Chondrocyte (in vitro differentiated cells): ENCODE results near the gene AFG1L. TPM values are rescaled to one million over a fixed set of nuclear protein-coding genes. Genes with fewer than 3 reads are reported as not detected.
"Not testable (repeated sequence)": the region's sequence is repeated elsewhere in the genome, so short reads cannot be mapped to it uniquely, and the experiment has no call there.

ENCODE experiments used
- DNase-seq: peaks from one replicate; pipeline ENCODE4 v3.0.0; 2021; ENCODE audit warnings: mixed read lengths, low spot score
- H3K27ac Mint-ChIP-seq: one replicate; pipeline ENCODE4 v1.8.0; 2021; ENCODE audit warnings: mild to moderate bottlenecking, moderate library complexity, mixed read lengths; ENCODE audit not compliant: unreplicated experiment
- H3K27me3 Mint-ChIP-seq: 2 replicates; pipeline ENCODE4 v1.8.0; 2021; ENCODE audit warnings: low read depth, mixed read lengths
- H3K36me3 Mint-ChIP-seq: 2 replicates; pipeline ENCODE4 v1.8.0; 2021; ENCODE audit warnings: low read depth, mixed read lengths
- H3K4me1 Mint-ChIP-seq: 2 replicates; pipeline ENCODE4 v1.8.0; 2021; ENCODE audit warnings: low read depth, mild to moderate bottlenecking, mixed read lengths
- H3K4me3 Mint-ChIP-seq: one replicate; pipeline ENCODE4 v1.8.0; 2021; ENCODE audit warnings: mild to moderate bottlenecking, moderate library complexity, mixed read lengths; ENCODE audit not compliant: unreplicated experiment
- H3K9me3 Mint-ChIP-seq: 2 replicates; pipeline ENCODE4 v1.8.0; 2021; ENCODE audit warnings: low read depth, mixed read lengths
- CTCF ChIP-seq: fragments of 200-600 bp; sonication (generic); IDR thresholded peaks from 2 replicates; pipeline ENCODE4 v1.5.0; 2021; ENCODE audit warnings: antibody characterized with exemption, mild to moderate bottlenecking, moderate library complexity
- total RNA-seq: library from RNA; stranded (reverse); gene quantifications from 3 replicates; pipeline ENCODE4 v1.2.1, GENCODE V29; 2021

The AFG1L gene
- total RNA-seq, 1 donor from 2014 or later, result 5.9 TPM

DNA sequence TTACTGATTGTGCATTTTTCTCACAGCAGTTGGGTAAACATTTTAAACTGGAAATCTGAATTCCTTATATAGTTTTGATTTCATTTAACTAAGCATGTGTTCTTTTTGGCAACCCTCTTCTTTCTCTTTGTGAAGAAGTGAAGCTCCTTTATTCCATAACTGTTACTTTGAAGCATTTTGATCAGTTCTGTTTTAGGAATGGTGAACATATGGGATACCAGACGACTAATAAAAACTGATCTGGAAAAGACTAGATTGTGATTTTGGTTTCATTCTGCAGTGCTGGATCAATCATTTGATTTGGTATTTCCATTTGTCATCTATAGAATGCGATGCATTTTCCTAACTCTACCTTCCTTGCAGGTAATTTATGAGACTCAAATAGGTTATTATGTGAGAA is 9.8 kb downstream of the AFG1L start:
- Mint-ChIP-seq H3K27me3 (no peaks in the 10 kb centered on the region), H3K36me3 (no peaks in the 10 kb centered on the region), H3K4me1 (peaks cover 3% of the 10 kb centered on the region), H3K9me3 (no peaks in the 10 kb centered on the region), H3K4me3 (no peak overlapping the region), H3K27ac (no peak overlapping the region)
- TF ChIP-seq CTCF, result no peak
- no peak for DNase-seq

DNA sequence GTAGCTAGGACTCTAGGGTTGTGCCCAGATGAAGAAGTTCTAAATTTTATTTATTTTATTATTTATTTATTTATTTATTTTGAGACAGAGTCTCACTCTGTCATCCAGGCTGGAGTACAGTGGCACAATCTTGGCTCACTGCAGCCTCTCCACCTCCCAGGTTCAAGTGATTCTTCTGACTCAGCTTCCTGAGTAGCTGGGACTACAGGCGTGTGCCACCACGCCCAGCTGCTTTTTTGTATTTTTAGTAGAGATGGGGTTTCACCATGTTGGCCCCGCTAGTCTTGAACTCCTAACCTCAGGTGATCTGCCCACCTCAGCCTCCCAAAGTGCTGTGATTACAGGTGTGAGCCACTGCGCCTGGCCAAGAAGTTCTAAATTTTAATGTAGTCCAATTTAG is 13.8 kb downstream of the AFG1L start:
- H3K36me3 Mint-ChIP-seq, H3K27ac Mint-ChIP-seq, DNase-seq, H3K9me3 Mint-ChIP-seq, H3K4me3 Mint-ChIP-seq, H3K27me3 Mint-ChIP-seq, H3K4me1 Mint-ChIP-seq: not testable (repeated sequence)

GRCh38 chr6:108309844-108310243 is 15.0 kb downstream of the AFG1L start:
- no peaks in the 10 kb centered on the region for H3K36me3 Mint-ChIP-seq
- no peak overlapping the region for H3K4me3 Mint-ChIP-seq
- no peaks in the 10 kb centered on the region for H3K27me3 Mint-ChIP-seq
- DNase-seq, result no peak
- no peaks in the 10 kb centered on the region for H3K9me3 Mint-ChIP-seq
- TF ChIP-seq CTCF, result no peak
- H3K4me1 Mint-ChIP-seq, result peaks cover 1% of the 10 kb centered on the region
- H3K27ac Mint-ChIP-seq, result no peak overlapping the region

DNA sequence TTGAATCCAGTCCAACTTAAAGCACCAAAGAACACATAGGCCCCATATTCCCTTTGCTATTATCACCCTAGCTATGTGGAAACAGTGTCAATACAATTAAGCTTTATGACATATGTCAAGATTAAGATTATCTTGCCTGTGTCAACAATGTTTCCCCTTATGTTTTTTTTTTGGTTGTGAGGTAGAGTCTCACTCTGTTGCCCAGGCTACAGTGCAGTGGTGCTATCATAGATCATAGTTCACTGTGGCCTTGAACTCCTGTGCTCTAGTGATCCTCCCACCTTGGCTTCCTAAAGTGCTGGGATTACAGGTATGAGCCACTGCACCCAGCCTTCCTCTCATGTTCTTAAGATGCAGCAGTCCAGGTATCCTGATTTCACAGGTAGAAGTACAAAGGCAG is 17.8 kb downstream of the AFG1L start:
- H3K36me3 Mint-ChIP-seq, result no peaks in the 10 kb centered on the region

GRCh38 chr6:108321253-108321747 is 26.4 kb downstream of the AFG1L start:
- no peak overlapping the region for H3K4me3 Mint-ChIP-seq

More for the DNA sequence above, 17.8 kb downstream of the AFG1L start:
- Mint-ChIP-seq H3K4me3 (no peak overlapping the region), H3K27me3 (no peaks in the 10 kb centered on the region), H3K27ac (no peak overlapping the region), H3K4me1 (peaks cover 5% of the 10 kb centered on the region), H3K9me3 (no peaks in the 10 kb centered on the region)
- no peak for TF ChIP-seq CTCF
- DNase-seq, result no peak

More at GRCh38 chr6:108321253-108321747, 26.4 kb downstream of the AFG1L start:
- Mint-ChIP-seq H3K27ac (no peak overlapping the region), H3K36me3 (no peaks in the 10 kb centered on the region), H3K27me3 (no peaks in the 10 kb centered on the region), H3K9me3 (no peaks in the 10 kb centered on the region), H3K4me1 (peaks cover 28% of the 10 kb centered on the region)
- TF ChIP-seq CTCF, result no peak
- no peak for DNase-seq
